ENCODE results near the gene SRSF7.

The SRSF7 gene

GRCh38 chr2:38791744-38792143 is 40.6 kb upstream of the SRSF7 start:
- Histone ChIP-seq H3K4me3 (ENCODE audit: low read length) (no peak overlapping the region), H3K4me2 (ENCODE audit: low read length) (no peak overlapping the region), H3F3A (ENCODE audit: control insufficient read depth, insufficient read depth) (no peaks in the 10 kb centered on the region), H4K20me1 (ENCODE audit: control insufficient read depth, insufficient read depth, low read depth, low read length) (no peaks in the 10 kb centered on the region), H3K36me3 (ENCODE audit: control insufficient read depth, low read length) (no peaks in the 10 kb centered on the region), H3K4me1 (ENCODE audit: control insufficient read depth, low read length) (0 out of 2 replicates have a peak, but pooled peaks cover 5% of the 10 kb centered on the region), H3K27ac (ENCODE audit: low read depth, low read length) (no peak overlapping the region), H3K79me2 (ENCODE audit: control insufficient read depth, low read length) (no peaks in the 10 kb centered on the region), H3K27me3 (ENCODE audit: control insufficient read depth, low read length) (no peaks in the 10 kb centered on the region), H3K9me3 (ENCODE audit: control insufficient read depth, insufficient read depth, low read length) (no peaks in the 10 kb centered on the region), H3K9me2 (replicated peaks; ENCODE audit: control insufficient read depth, low read length) (no peaks in the 10 kb centered on the region)
- TF ChIP-seq CTCF (IDR thresholded peaks at IDR 0.05; ENCODE audit: low read depth, low read length, poor library complexity, severe bottlenecking) = no peak
- no peak for TF ChIP-seq EZH2phosphoT487 (IDR thresholded peaks at IDR 0.05; ENCODE audit: borderline replicate concordance, low read length)

DNA sequence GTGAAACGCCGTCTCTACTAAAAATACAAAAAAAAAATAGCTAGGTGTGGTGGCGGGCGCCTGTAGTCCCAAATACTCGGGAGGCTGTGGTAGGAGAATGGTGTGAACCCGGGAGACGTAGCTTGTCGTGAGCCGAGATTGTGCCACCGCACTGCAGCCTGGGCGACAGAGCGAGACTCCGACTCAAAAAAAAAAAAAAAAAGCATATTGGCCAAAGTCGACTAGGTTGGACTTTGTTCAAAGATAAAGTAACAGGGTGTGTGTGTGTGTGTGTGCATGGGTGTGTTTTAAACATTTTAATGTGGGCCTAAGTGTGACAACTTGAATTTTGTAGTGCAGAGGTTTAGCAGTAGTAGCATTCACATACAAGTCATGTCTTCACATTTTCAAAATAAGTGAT is 38.5 kb upstream of the SRSF7 start:
- Histone ChIP-seq H3K79me2 (ENCODE audit: control insufficient read depth, low read length) (no peaks in the 10 kb centered on the region), H4K20me1 (ENCODE audit: control insufficient read depth, insufficient read depth, low read depth, low read length) (no peaks in the 10 kb centered on the region), H3K36me3 (ENCODE audit: control insufficient read depth, low read length) (0 out of 2 replicates have a peak, but pooled peaks cover under 1% of the 10 kb centered on the region), H3K4me2 (ENCODE audit: low read length) (no peak overlapping the region), H3K9me2 (replicated peaks; ENCODE audit: control insufficient read depth, low read length) (no peaks in the 10 kb centered on the region), H3K27ac (ENCODE audit: low read depth, low read length) (no peak overlapping the region), H3K27me3 (ENCODE audit: control insufficient read depth, low read length) (no peaks in the 10 kb centered on the region), H3K4me1 (ENCODE audit: control insufficient read depth, low read length) (0 out of 2 replicates have a peak, but pooled peaks cover 5% of the 10 kb centered on the region), H3K4me3 (ENCODE audit: low read length) (no peak overlapping the region), H3K9me3 (ENCODE audit: control insufficient read depth, insufficient read depth, low read length) (no peaks in the 10 kb centered on the region), H3F3A (ENCODE audit: control insufficient read depth, insufficient read depth) (peaks cover 2% of the 10 kb centered on the region; the same call in 1 of the 2 replicates)
- no peak for TF ChIP-seq EZH2phosphoT487 (IDR thresholded peaks at IDR 0.05; ENCODE audit: borderline replicate concordance, low read length)
- TF ChIP-seq CTCF (IDR thresholded peaks at IDR 0.05; ENCODE audit: low read depth, low read length, poor library complexity, severe bottlenecking) = no peak

- TF ChIP-seq EZH2phosphoT487 (IDR thresholded peaks at IDR 0.05; ENCODE audit: borderline replicate concordance, low read length) (no peak), CTCF (IDR thresholded peaks at IDR 0.05; ENCODE audit: low read depth, low read length, poor library complexity, severe bottlenecking) (no peak)
- no peak overlapping the region for H3K4me3 ChIP-seq (ENCODE audit: low read length)
Observed at GRCh38 chr2:38788306-38788705, 37.1 kb upstream of the SRSF7 start.

More at GRCh38 chr2:38788306-38788705, 37.1 kb upstream of the SRSF7 start:
- Histone ChIP-seq H3K4me1 (ENCODE audit: control insufficient read depth, low read length) (0 out of 2 replicates have a peak, but pooled peaks cover 5% of the 10 kb centered on the region), H3K4me2 (ENCODE audit: low read length) (no peak overlapping the region), H3F3A (ENCODE audit: control insufficient read depth, insufficient read depth) (peaks cover 11% of the 10 kb centered on the region), H3K9me2 (replicated peaks; ENCODE audit: control insufficient read depth, low read length) (no peaks in the 10 kb centered on the region), H3K27ac (ENCODE audit: low read depth, low read length) (no peak overlapping the region), H3K27me3 (ENCODE audit: control insufficient read depth, low read length) (no peaks in the 10 kb centered on the region), H3K79me2 (ENCODE audit: control insufficient read depth, low read length) (no peaks in the 10 kb centered on the region), H3K36me3 (ENCODE audit: control insufficient read depth, low read length) (peaks cover 12% of the 10 kb centered on the region), H3K9me3 (ENCODE audit: control insufficient read depth, insufficient read depth, low read length) (no peaks in the 10 kb centered on the region), H4K20me1 (ENCODE audit: control insufficient read depth, insufficient read depth, low read depth, low read length) (no peaks in the 10 kb centered on the region)

Data from DOHH2 (cell line).